K562 treated with DMSO at 1 percent for 24 hours (cell line): ENCODE data around the gene PABPN1L. TPM values are rescaled to one million over a fixed set of nuclear protein-coding genes. Genes with fewer than 3 reads are reported as not detected.

Experiments used
- total RNA-seq: library from RNA; unstranded; fragments of 300-600 nt; gene quantifications from 2 replicates; pipeline ENCODE4 v1.2.3, GENCODE V29; 2022; ENCODE audit warnings: low read depth; ENCODE audit not compliant: insufficient read depth

PABPN1L gene, protein sequence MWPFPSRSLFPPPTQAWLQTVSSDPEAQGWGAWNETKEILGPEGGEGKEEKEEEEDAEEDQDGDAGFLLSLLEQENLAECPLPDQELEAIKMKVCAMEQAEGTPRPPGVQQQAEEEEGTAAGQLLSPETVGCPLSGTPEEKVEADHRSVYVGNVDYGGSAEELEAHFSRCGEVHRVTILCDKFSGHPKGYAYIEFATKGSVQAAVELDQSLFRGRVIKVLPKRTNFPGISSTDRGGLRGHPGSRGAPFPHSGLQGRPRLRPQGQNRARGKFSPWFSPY
- total RNA-seq, result 0.70 TPM in 1 of 2 replicates, not detected in the other

DNA sequence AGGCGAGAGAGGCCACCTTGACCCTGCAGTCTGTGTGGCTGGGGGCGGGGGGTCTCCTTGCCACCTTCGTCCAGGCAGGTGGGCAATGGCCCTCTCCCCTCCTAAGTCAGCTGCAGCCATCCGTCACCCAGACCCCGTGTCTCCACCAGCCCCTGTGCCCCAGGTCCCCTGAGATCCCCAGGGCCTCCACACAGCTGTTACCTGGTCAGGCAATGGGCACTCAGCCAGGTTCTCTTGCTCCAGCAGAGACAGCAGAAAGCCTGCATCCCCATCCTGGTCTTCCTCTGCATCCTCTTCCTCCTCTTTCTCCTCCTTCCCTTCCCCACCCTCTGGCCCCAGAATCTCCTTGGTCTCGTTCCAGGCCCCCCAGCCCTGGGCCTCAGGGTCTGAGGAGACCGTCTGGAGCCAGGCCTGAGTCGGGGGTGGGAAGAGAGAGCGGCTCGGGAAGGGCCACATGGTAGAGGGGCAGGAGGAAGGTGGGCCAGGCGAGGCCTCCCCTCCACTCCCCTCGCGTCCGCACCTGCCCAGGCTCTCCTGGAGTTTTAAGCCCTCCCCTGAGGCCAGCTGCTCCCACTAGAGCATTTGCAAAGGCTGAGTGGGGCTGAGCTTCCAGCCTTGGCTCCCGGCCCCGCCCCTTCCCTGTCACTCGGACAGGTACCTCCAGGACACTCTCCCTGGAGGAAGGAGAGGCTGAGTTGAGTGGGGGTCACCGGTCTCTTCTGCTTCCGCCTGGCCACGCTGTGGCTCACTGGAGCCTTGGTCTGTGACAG lies at the start of gene PABPN1L:
Gene PABPN1L (minus strand): TSS at position 510 of the 770 bp plus-strand sequence. CDS start 54 bp downstream, at position 456.

DNA sequence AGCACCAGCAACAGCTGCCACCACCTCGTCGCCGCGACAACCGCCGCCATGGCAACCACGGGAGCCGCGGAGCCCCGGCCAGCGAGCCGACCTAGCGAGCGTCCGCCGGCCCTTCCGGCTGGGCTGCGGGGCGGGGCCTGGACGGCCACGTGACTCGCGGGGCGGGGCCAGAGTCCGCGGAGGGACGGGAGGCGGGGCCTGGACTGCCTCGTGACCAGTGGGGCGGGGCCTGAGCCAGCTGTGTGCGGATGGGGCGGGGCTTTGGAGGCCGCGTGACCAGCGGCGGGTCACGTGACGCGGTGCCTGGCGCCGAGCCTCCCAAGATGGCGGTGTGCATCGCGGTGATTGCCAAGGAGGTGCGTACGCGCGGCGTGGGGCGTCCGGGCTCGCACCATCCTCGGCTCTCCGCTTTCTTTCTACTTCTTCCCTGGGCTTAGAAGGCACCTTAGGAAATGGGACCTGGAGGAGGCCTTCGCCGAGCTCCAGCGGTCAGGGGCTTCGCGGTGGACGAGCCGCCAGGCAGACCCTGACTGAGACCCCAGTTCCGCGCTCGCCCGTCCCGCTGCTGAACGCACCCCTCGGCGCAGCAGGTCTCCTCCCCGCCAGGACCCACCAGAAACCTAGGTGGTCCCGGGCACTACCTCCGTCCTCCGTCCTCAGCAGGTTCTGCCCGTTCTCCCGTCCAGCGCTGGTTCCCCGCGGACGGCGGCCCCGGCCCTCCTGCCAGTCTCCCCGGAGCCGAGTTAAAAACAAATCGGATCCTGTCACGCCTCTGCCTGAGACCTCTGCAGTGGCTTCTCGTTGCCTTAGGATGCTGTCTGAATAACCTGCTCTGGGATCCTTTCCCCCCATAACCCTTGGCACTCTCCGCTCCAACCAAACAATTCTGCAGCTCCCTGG lies 9.4 kb downstream of the PABPN1L start, which contains the start of the genes GALNS and TRAPPC2L:
Gene GALNS (minus strand): TSS at position 120 of the 900 bp plus-strand sequence. CDS start 70 bp downstream, at position 50.
Gene TRAPPC2L (plus strand): TSS at position 300 of the 900 bp plus-strand sequence. CDS start 24 bp downstream, at position 324.

Other genes starting within 250 kb of the PABPN1L start
- not detected in 2 replicates for gene IL17C, start 228.1 kb downstream of the PABPN1L start, total RNA-seq
- 743 and 802 TPM in 2 replicates for gene CYBA, start 215.6 kb downstream of the PABPN1L start, total RNA-seq
- gene MVD, start 203.6 kb downstream of the PABPN1L start, total RNA-seq, result 131 and 151 TPM in 2 replicates
- gene SNAI3, start 180.2 kb downstream of the PABPN1L start, total RNA-seq, result 3.4 and 3.6 TPM in 2 replicates
- gene RNF166, start 160.3 kb downstream of the PABPN1L start, total RNA-seq, result 67.0 and 75.1 TPM in 2 replicates
- 31.7 and 41.7 TPM in 2 replicates for gene CTU2, start 160.2 kb downstream of the PABPN1L start, total RNA-seq
- 248 and 280 TPM in 2 replicates for gene PIEZO1, start 81.4 kb downstream of the PABPN1L start, total RNA-seq
- 241 and 305 TPM in 2 replicates for gene CDT1, start 62.9 kb downstream of the PABPN1L start, total RNA-seq
- gene APRT, start 54.7 kb downstream of the PABPN1L start, total RNA-seq, result 205 and 275 TPM in 2 replicates
- gene GALNS, start 9.7 kb downstream of the PABPN1L start, total RNA-seq, result 14.2 and 16.1 TPM in 2 replicates
- 54.7 and 72.0 TPM in 2 replicates for gene TRAPPC2L, start 9.5 kb downstream of the PABPN1L start, total RNA-seq
- gene CBFA2T3, start 110.5 kb upstream of the PABPN1L start, total RNA-seq, result 34.3 and 36.5 TPM in 2 replicates
- 31.0 and 37.0 TPM in 2 replicates for gene ACSF3, start 227.2 kb upstream of the PABPN1L start, total RNA-seq